Skeletal muscle tissue (tissue), 4 donors: ENCODE results near the gene COA1. TPM values are rescaled to one million over a fixed set of nuclear protein-coding genes. Genes with fewer than 3 reads are reported as not detected.
"Not testable (repeated sequence)": the region's sequence is repeated elsewhere in the genome, so short reads cannot be mapped to it uniquely, and the experiment has no call there.

ENCODE experiments used
- H3K27ac ChIP-seq: one replicate; pipeline ENCODE4 v1.7.0; 2013; ENCODE audit warnings: mild to moderate bottlenecking, low read depth, low read length, inconsistent platforms
- H3K27me3 ChIP-seq, 3 donors: one replicate each; pipeline ENCODE4 v1.7.0; 2013; ENCODE audit warnings: low read length in 3 of 3; ENCODE audit not compliant: control insufficient read depth in 3 of 3, insufficient read depth in 3 of 3
- H3K36me3 ChIP-seq, 3 donors: one replicate each; pipeline ENCODE4 v1.7.0; 2013; ENCODE audit warnings: low read length in 3 of 3; ENCODE audit not compliant: control insufficient read depth in 3 of 3, insufficient read depth in 3 of 3
- H3K4me1 ChIP-seq, 3 donors: one replicate each; pipeline ENCODE4 v1.7.0; 2013; ENCODE audit warnings: low read length in 3 of 3, mild to moderate bottlenecking in 3 of 3; ENCODE audit not compliant: control insufficient read depth in 3 of 3, insufficient read depth in 3 of 3
- H3K4me3 ChIP-seq, 3 donors: one replicate each; pipeline ENCODE4 v1.7.0; 2013; ENCODE audit warnings: low read length in 3 of 3
- H3K9ac ChIP-seq, 3 donors: one replicate each; pipeline ENCODE4 v1.7.0; 2013; ENCODE audit warnings: low read length in 3 of 3, mild to moderate bottlenecking in 3 of 3, moderate library complexity in 2 of 3, low read depth in 1 of 3
- H3K9me3 ChIP-seq, 3 donors: one replicate each; pipeline ENCODE4 v1.7.0; 2013; ENCODE audit warnings: low read length in 3 of 3; ENCODE audit not compliant: control insufficient read depth in 3 of 3
- total RNA-seq: library from RNA; depleted of rRNA; stranded (reverse); fragments of >200 nt; gene quantifications from one replicate; pipeline ENCODE4 v1.2.3, GENCODE V29; 2014
- donor health status: Osteomylitis.

The COA1 gene
- total RNA-seq = 57.9 TPM

GRCh38 chr7:43729214-43729923 lies at the start of gene COA1:
TSS of gene COA1 (minus strand) at chr7:43729523. CDS start at chr7:43648614, 80,909 bp downstream.
- H3K27me3 ChIP-seq = no peaks in the 10 kb centered on the region
- H3K4me3 ChIP-seq = peak within 1 kb of the TSS; percentile 87 to 99 (median 96)
- peaks cover 5 to 12% (median 7%) of the 10 kb centered on the region in 3 donors for H3K4me1 ChIP-seq
- no peaks in the 10 kb centered on the region for H3K9me3 ChIP-seq
- peak within 1 kb of the TSS; percentile 92 for H3K27ac ChIP-seq
- peak within 1 kb of the TSS; percentile 92 to 98 (median 96) for H3K9ac ChIP-seq
- no peaks in the 10 kb centered on the region for H3K36me3 ChIP-seq

GRCh38 chr7:43778293-43779044 lies 49.1 kb upstream of the COA1 start:
- not testable (repeated sequence) for H3K9ac ChIP-seq, H3K27me3 ChIP-seq, H3K27ac ChIP-seq, H3K36me3 ChIP-seq, H3K9me3 ChIP-seq, H3K4me3 ChIP-seq
- H3K4me1 ChIP-seq = peaks cover 7 to 12% (median 12%) of the 10 kb centered on the region in 3 donors

GRCh38 chr7:43775255-43775654 lies 45.9 kb upstream of the COA1 start:
- H3K27me3 ChIP-seq, H3K4me3 ChIP-seq, H3K9me3 ChIP-seq, H3K27ac ChIP-seq, H3K9ac ChIP-seq, H3K4me1 ChIP-seq: not testable (repeated sequence)
- peaks cover 9 to 15% (median 14%) of the 10 kb centered on the region in 3 donors for H3K36me3 ChIP-seq

- peaks cover 7 to 11% (median 10%) of the 10 kb centered on the region in 3 donors for H3K36me3 ChIP-seq
- not testable (repeated sequence) for H3K9ac ChIP-seq, H3K27ac ChIP-seq
These were observed 43.9 kb upstream of the COA1 start for GRCh38 chr7:43773268-43773667.

GRCh38 chr7:43771573-43771972 lies 42.2 kb upstream of the COA1 start:
- Histone ChIP-seq H3K9ac (no peak overlapping the region), H3K27me3 (no peaks in the 10 kb centered on the region), H3K9me3 (no peaks in the 10 kb centered on the region), H3K4me1 (no peaks in the 10 kb centered on the region), H3K27ac (no peak overlapping the region), H3K36me3 (peaks cover 7 to 14% (median 10%) of the 10 kb centered on the region in 3 donors), H3K4me3 (no peak overlapping the region)

More at GRCh38 chr7:43773268-43773667, 43.9 kb upstream of the COA1 start:
- H3K9me3 ChIP-seq, H3K4me1 ChIP-seq, H3K27me3 ChIP-seq, H3K4me3 ChIP-seq: not testable (repeated sequence)

GRCh38 chr7:43771128-43771527 lies 41.8 kb upstream of the COA1 start:
- Histone ChIP-seq H3K36me3 (peaks cover 7 to 14% (median 10%) of the 10 kb centered on the region in 3 donors), H3K4me3 (no peak overlapping the region), H3K27me3 (no peaks in the 10 kb centered on the region), H3K4me1 (no peaks in the 10 kb centered on the region), H3K9me3 (no peaks in the 10 kb centered on the region), H3K9ac (no peak overlapping the region), H3K27ac (no peak overlapping the region)

- Histone ChIP-seq H3K4me3 (no peak overlapping the region), H3K4me1 (peaks cover under 1% of the 10 kb centered on the region in 3 donors), H3K36me3 (peaks cover 7 to 14% (median 10%) of the 10 kb centered on the region in 3 donors), H3K9ac (no peak overlapping the region), H3K27me3 (no peaks in the 10 kb centered on the region), H3K9me3 (no peaks in the 10 kb centered on the region), H3K27ac (no peak overlapping the region)
These were observed 40.6 kb upstream of the COA1 start for GRCh38 chr7:43769791-43770465.

- Histone ChIP-seq H3K27me3 (no peaks in the 10 kb centered on the region), H3K27ac (no peak overlapping the region), H3K9ac (no peak overlapping the region), H3K4me1 (peaks cover 6 to 7% (median 7%) of the 10 kb centered on the region in 3 donors), H3K36me3 (peaks cover 7 to 14% (median 10%) of the 10 kb centered on the region in 3 donors), H3K9me3 (no peaks in the 10 kb centered on the region), H3K4me3 (no peak overlapping the region)
These were observed 40.0 kb upstream of the COA1 start for GRCh38 chr7:43769281-43769680.

- H3K27ac ChIP-seq = no peak overlapping the region
- H3K4me3 ChIP-seq = no peak overlapping the region
- H3K36me3 ChIP-seq = peaks cover 7 to 14% (median 10%) of the 10 kb centered on the region in 3 donors
- no peaks in the 10 kb centered on the region for H3K27me3 ChIP-seq
- no peak overlapping the region for H3K9ac ChIP-seq
- no peaks in the 10 kb centered on the region for H3K9me3 ChIP-seq
- peaks cover 6 to 10% (median 8%) of the 10 kb centered on the region in 3 donors for H3K4me1 ChIP-seq
These were observed 39.6 kb upstream of the COA1 start for GRCh38 chr7:43768887-43769272.
